Mesothelial cell of epicardium (in vitro differentiated cells): ENCODE measurements around the gene HOXC9. TPM values are rescaled to one million over a fixed set of nuclear protein-coding genes. Genes with fewer than 3 reads are reported as not detected.

Experiments used
- DNase-seq, 2 experiments: peaks; one replicate each; pipeline ENCODE4 v3.0.0; 2021; ENCODE audit warnings: low spot score in 2 of 2; ENCODE audit not compliant: unreplicated experiment in 2 of 2
- H3K27ac Mint-ChIP-seq: 2 replicates; pipeline ENCODE4 v1.8.0; 2021; ENCODE audit warnings: mixed read lengths
- H3K27me3 Mint-ChIP-seq: 2 replicates; pipeline ENCODE4 v1.8.0; 2021; ENCODE audit warnings: low read depth, mixed read lengths
- H3K36me3 Mint-ChIP-seq: 2 replicates; pipeline ENCODE4 v1.8.0; 2021; ENCODE audit warnings: mixed read lengths
- H3K4me1 Mint-ChIP-seq: 2 replicates; pipeline ENCODE4 v1.8.0; 2021; ENCODE audit warnings: mixed read lengths
- H3K4me3 Mint-ChIP-seq: 2 replicates; pipeline ENCODE4 v1.8.0; 2021; ENCODE audit warnings: mild to moderate bottlenecking, moderate library complexity, mixed read lengths
- H3K9me3 Mint-ChIP-seq: 2 replicates; pipeline ENCODE4 v1.8.0; 2021; ENCODE audit warnings: mixed read lengths
- CTCF ChIP-seq: fragments of 200-600 bp; sonication (generic); IDR thresholded peaks from one replicate; pipeline ENCODE4 v1.5.0; 2021; ENCODE audit warnings: antibody characterized with exemption; ENCODE audit not compliant: unreplicated experiment
- total RNA-seq: library from RNA; stranded (reverse); gene quantifications from 3 replicates; pipeline ENCODE4 v1.2.1, GENCODE V29; 2021

Gene HOXC9
- total RNA-seq, 1 donor from 2014 or later, result 2.0 TPM

GRCh38 chr12:53984901-53985691, 14.9 kb upstream of the HOXC9 start, which contains the start of gene HOXC10:
Gene HOXC10 (plus strand): TSS chr12:53985146. CDS start chr12:53985260, 114 bp downstream.
- Mint-ChIP-seq H3K9me3 (no peaks in the 10 kb centered on the region), H3K27me3 (peaks cover 100% of the 10 kb centered on the region), H3K36me3 (peaks cover 3% of the 10 kb centered on the region), H3K4me1 (peaks cover 19% of the 10 kb centered on the region), H3K27ac (peak within 1 kb of the TSS; percentile 59), H3K4me3 (peak within 1 kb of the TSS; percentile 52)
- peak; percentile 89 to 93 for DNase-seq
- TF ChIP-seq CTCF, result peak; percentile 74

- DNase-seq, result no peak
- Mint-ChIP-seq H3K9me3 (no peaks in the 10 kb centered on the region), H3K4me1 (peaks cover 19% of the 10 kb centered on the region), H3K27me3 (peaks cover 100% of the 10 kb centered on the region), H3K4me3 (peak overlapping the region; percentile 52), H3K36me3 (peaks cover 3% of the 10 kb centered on the region), H3K27ac (peak overlapping the region; percentile 59)
- TF ChIP-seq CTCF, result no peak
These were observed 14.3 kb upstream of the HOXC9 start for GRCh38 chr12:53985692-53985993.

GRCh38 chr12:53985994-53986685, 13.8 kb upstream of the HOXC9 start:
- no peak for DNase-seq
- Mint-ChIP-seq H3K4me3 (peak overlapping the region; percentile 43), H3K9me3 (no peaks in the 10 kb centered on the region), H3K27me3 (peaks cover 100% of the 10 kb centered on the region), H3K27ac (no peak overlapping the region), H3K4me1 (peaks cover 19% of the 10 kb centered on the region), H3K36me3 (no peaks in the 10 kb centered on the region)
- no peak for TF ChIP-seq CTCF

GRCh38 chr12:53986686-53987483, 13.1 kb upstream of the HOXC9 start:
- Mint-ChIP-seq H3K9me3 (no peaks in the 10 kb centered on the region), H3K4me3 (peak overlapping the region; percentile 43), H3K4me1 (peaks cover 19% of the 10 kb centered on the region)

More at GRCh38 chr12:53986686-53987483, 13.1 kb upstream of the HOXC9 start:
- peaks cover 100% of the 10 kb centered on the region for H3K27me3 Mint-ChIP-seq
- H3K27ac Mint-ChIP-seq, result no peak overlapping the region
- no peak for DNase-seq
- H3K36me3 Mint-ChIP-seq, result no peaks in the 10 kb centered on the region
- no peak for TF ChIP-seq CTCF
